Smooth muscle cell (in vitro differentiated cells): ENCODE data around the gene SUGCT. TPM values are rescaled to one million over a fixed set of nuclear protein-coding genes. Genes with fewer than 3 reads are reported as not detected.

Experiments
- DNase-seq: peaks from one replicate; lab custom pipeline; 2025; ENCODE audit not compliant: unreplicated experiment; lab: John Stamatoyannopoulos, UW
- H2AFZ ChIP-seq: fragments of 200-600 bp; sonication (generic); 2 replicates; pipeline ENCODE4 v1.6.0; 2016; ENCODE audit warnings: antibody characterized with exemption, low read depth, mild to moderate bottlenecking
- H3F3A ChIP-seq: fragments of 200-600 bp; sonication (generic); 2 replicates; pipeline ENCODE4 v1.6.0; 2017; ENCODE audit warnings: antibody characterized with exemption, low read depth
- H3K27ac ChIP-seq: fragments of 200-600 bp; sonication (generic); 2 replicates; pipeline ENCODE4 v1.5.1; 2016; ENCODE audit warnings: low read depth, mild to moderate bottlenecking
- H3K27me3 ChIP-seq: fragments of 200-600 bp; sonication (generic); 2 replicates; pipeline ENCODE4 v1.6.1; 2016; ENCODE audit warnings: low read depth, mild to moderate bottlenecking
- H3K36me3 ChIP-seq: fragments of 200-600 bp; sonication (generic); 2 replicates; pipeline ENCODE4 v1.5.1; 2016; ENCODE audit warnings: low read depth
- H3K4me1 ChIP-seq: fragments of 200-600 bp; sonication (generic); 2 replicates; pipeline ENCODE4 v1.5.1; 2016; ENCODE audit warnings: low read depth
- H3K4me2 ChIP-seq: fragments of 200-600 bp; sonication (generic); 2 replicates; pipeline ENCODE4 v1.6.0; 2016; ENCODE audit warnings: mild to moderate bottlenecking
- H3K4me3 ChIP-seq: fragments of 200-600 bp; sonication (generic); 2 replicates; pipeline ENCODE4 v1.5.1; 2016; ENCODE audit warnings: mild to moderate bottlenecking
- H3K79me2 ChIP-seq: fragments of 200-600 bp; sonication (generic); 2 replicates; pipeline ENCODE4 v1.6.0; 2016; ENCODE audit warnings: low read depth, mild to moderate bottlenecking
- H3K9ac ChIP-seq: fragments of 200-600 bp; sonication (generic); 2 replicates; pipeline ENCODE4 v1.6.0; 2016; ENCODE audit warnings: low read depth
- H3K9me3 ChIP-seq: fragments of 200-600 bp; sonication (generic); replicated peaks from 2 replicates; pipeline ENCODE4 v1.5.1; 2016; ENCODE audit warnings: low read depth
- H4K20me1 ChIP-seq: fragments of 200-600 bp; sonication (generic); 2 replicates; pipeline ENCODE4 v1.6.0; 2016; ENCODE audit warnings: low read depth
- WGBS: methylation state at CpG from one replicate; pipeline ENCODE4 v1.1.7; 2016; ENCODE audit warnings: low lambda C conversion rate; 5-methylcytosine and 5-hydroxymethylcytosine counted together
- polyA plus RNA-seq: library from polyadenylated mRNA; unstranded; fragments of >200 nt; fragmentation: Nextera tagmentation; extraction: Ambion mirVana; gene quantifications from 2 replicates; pipeline ENCODE4 v1.2.1, GENCODE V29; 2016
- total RNA-seq: library from RNA; depleted of rRNA; stranded (reverse); fragments of >200 nt; gene quantifications from 2 replicates; pipeline ENCODE4 v1.2.3, GENCODE V29; 2014
- TF ChIP-seq, protein P1 (sequence below): fragments of 200-600 bp; sonication (generic); IDR thresholded peaks from 2 replicates; pipeline ENCODE4 v1.5.1; 2017; ENCODE audit warnings: borderline replicate concordance, mild to moderate bottlenecking, antibody characterized with exemption; ENCODE audit not compliant: insufficient read depth, poor library complexity, severe bottlenecking

Gene SUGCT
- total and polyA plus RNA-seq, 2 experiments from 2014 or later = 16.9 to 65.8 TPM

DNA sequence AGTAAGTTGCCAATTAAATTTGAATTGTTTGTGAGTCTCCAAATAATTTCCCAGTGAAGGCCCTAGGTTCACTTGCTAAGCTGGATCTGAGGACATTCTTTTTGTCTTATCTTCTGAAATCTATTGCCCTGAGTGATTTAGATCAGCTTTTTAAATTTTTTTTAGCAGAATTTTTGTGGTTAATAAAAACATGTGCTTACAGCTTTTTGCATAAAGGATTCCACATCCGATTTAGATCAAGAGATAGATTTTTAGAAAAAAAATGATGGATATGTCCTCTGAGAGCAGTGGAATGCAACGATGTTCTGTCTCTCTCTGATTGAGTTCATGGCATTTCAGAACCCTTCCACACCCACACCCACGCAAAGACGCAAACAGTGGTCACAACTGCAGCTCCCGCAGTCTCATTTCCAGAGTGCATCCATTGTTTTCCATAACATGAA, 358.8 kb downstream of the SUGCT start:
- Histone ChIP-seq H3K4me1 (no peaks in the 10 kb centered on the region), H3K9ac (no peak overlapping the region), H3K4me2 (no peak overlapping the region), H4K20me1 (no peaks in the 10 kb centered on the region), H2AFZ (no peak overlapping the region), H3K27me3 (no peaks in the 10 kb centered on the region), H3K79me2 (no peaks in the 10 kb centered on the region), H3K4me3 (no peak overlapping the region), H3F3A (no peaks in the 10 kb centered on the region), H3K9me3 (no peaks in the 10 kb centered on the region), H3K27ac (no peak overlapping the region), H3K36me3 (no peaks in the 10 kb centered on the region)
- 78% methylated on average over 5 of the region's 5 CpGs for WGBS
- TF ChIP-seq, protein P1, sequence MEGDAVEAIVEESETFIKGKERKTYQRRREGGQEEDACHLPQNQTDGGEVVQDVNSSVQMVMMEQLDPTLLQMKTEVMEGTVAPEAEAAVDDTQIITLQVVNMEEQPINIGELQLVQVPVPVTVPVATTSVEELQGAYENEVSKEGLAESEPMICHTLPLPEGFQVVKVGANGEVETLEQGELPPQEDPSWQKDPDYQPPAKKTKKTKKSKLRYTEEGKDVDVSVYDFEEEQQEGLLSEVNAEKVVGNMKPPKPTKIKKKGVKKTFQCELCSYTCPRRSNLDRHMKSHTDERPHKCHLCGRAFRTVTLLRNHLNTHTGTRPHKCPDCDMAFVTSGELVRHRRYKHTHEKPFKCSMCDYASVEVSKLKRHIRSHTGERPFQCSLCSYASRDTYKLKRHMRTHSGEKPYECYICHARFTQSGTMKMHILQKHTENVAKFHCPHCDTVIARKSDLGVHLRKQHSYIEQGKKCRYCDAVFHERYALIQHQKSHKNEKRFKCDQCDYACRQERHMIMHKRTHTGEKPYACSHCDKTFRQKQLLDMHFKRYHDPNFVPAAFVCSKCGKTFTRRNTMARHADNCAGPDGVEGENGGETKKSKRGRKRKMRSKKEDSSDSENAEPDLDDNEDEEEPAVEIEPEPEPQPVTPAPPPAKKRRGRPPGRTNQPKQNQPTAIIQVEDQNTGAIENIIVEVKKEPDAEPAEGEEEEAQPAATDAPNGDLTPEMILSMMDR = no peak
- DNase-seq = no peak

GRCh38 chr7:40498924-40499510, 364.2 kb downstream of the SUGCT start:
- Histone ChIP-seq H3K27ac (no peak overlapping the region), H2AFZ (no peak overlapping the region), H3K36me3 (no peaks in the 10 kb centered on the region), H3K79me2 (no peaks in the 10 kb centered on the region), H3K9me3 (no peaks in the 10 kb centered on the region), H3K4me1 (no peaks in the 10 kb centered on the region), H3F3A (no peaks in the 10 kb centered on the region), H4K20me1 (no peaks in the 10 kb centered on the region), H3K27me3 (no peaks in the 10 kb centered on the region), H3K9ac (no peak overlapping the region), H3K4me2 (no peak overlapping the region), H3K4me3 (no peak overlapping the region)
- no peak for DNase-seq
- TF ChIP-seq, protein P1 = no peak
- 96% methylated on average over 11 of the region's 11 CpGs for WGBS

DNA sequence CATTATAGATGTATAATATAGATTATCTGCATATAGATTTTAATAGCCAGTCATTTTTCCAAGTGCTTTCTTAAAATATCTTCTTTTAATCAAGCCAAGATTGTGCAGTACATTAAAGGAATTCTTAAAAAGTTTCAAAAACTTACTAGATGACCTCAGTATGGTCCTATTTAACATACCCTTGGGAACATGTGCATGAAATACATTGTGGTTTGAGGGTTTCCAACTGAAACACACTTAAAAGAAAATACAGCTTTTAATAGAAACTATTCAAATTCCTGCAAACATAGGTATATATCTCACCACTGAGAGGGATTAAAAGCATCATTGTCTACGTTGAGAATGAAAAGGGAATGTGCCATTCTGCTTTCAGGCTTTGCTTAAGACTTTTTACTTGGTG, 364.9 kb downstream of the SUGCT start:
- H3K27me3 ChIP-seq = no peaks in the 10 kb centered on the region
- no peaks in the 10 kb centered on the region for H3K4me1 ChIP-seq
- H3K9ac ChIP-seq = no peak overlapping the region
- H2AFZ ChIP-seq = no peak overlapping the region
- no peaks in the 10 kb centered on the region for H3K36me3 ChIP-seq
- H3K9me3 ChIP-seq = no peaks in the 10 kb centered on the region
- TF ChIP-seq, protein P1 = no peak
- DNase-seq = no peak
- no peaks in the 10 kb centered on the region for H3F3A ChIP-seq
- no peak overlapping the region for H3K27ac ChIP-seq
- WGBS = 53% methylated on average over 1 of the region's 1 CpG
- no peaks in the 10 kb centered on the region for H3K79me2 ChIP-seq
- H3K4me3 ChIP-seq = no peak overlapping the region
- no peaks in the 10 kb centered on the region for H4K20me1 ChIP-seq
- no peak overlapping the region for H3K4me2 ChIP-seq

DNA sequence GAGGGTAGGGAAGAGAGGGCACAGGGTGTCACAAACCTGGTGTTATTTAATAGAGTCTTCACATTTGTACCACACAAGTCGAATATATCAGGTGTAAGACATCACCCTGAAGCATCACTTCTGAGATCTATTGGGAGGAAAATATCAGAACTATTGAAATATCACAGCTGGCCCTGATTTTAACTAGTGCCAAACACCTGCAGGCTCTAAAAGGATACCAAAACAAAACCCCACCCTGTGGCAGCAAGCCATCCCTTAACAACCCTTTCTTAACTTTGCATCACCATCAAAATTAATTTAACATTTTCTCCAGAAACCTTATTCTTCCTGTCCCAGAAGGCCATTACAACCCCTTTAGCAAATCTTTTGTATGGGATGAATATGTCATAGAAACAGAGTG, 365.4 kb downstream of the SUGCT start:
- Histone ChIP-seq H3K79me2 (no peaks in the 10 kb centered on the region), H3K36me3 (peaks cover 4% of the 10 kb centered on the region), H3K9ac (no peak overlapping the region), H3K9me3 (no peaks in the 10 kb centered on the region), H3F3A (no peaks in the 10 kb centered on the region), H3K27me3 (no peaks in the 10 kb centered on the region), H3K4me1 (no peaks in the 10 kb centered on the region), H2AFZ (no peak overlapping the region), H3K27ac (no peak overlapping the region), H3K4me3 (no peak overlapping the region), H3K4me2 (no peak overlapping the region), H4K20me1 (no peaks in the 10 kb centered on the region)
- TF ChIP-seq, protein P1 = no peak
- no peak for DNase-seq
- 77% methylated on average over 1 of the region's 1 CpG for WGBS
